KOPT-K1 (cell line): Measurements from ENCODE around the gene OSBP.
A peak's percentile ranks its signal among the peaks of the same experiment; 100 is the strongest.

ENCODE experiments used
- H3K27ac ChIP-seq: fragments of 200-600 bp; sonication (generic); 2 replicates; pipeline ENCODE4 v1.5.1; 2016; ENCODE audit warnings: antibody characterized with exemption, mild to moderate bottlenecking, low read depth, low read length; ENCODE audit not compliant: poor library complexity, severe bottlenecking
- H3K36me3 ChIP-seq: fragments of 200-600 bp; sonication (generic); 2 replicates; pipeline ENCODE4 v1.5.1; 2017; ENCODE audit warnings: antibody characterized with exemption, mild to moderate bottlenecking, low read length, moderate library complexity; ENCODE audit not compliant: insufficient read depth
- H3K9me3 ChIP-seq: fragments of 200-600 bp; sonication (generic); 2 replicates; pipeline ENCODE4 v1.5.1; 2017; ENCODE audit warnings: antibody characterized with exemption, low read length, mild to moderate bottlenecking; ENCODE audit not compliant: insufficient read depth, poor library complexity, severe bottlenecking

Gene OSBP

DNA sequence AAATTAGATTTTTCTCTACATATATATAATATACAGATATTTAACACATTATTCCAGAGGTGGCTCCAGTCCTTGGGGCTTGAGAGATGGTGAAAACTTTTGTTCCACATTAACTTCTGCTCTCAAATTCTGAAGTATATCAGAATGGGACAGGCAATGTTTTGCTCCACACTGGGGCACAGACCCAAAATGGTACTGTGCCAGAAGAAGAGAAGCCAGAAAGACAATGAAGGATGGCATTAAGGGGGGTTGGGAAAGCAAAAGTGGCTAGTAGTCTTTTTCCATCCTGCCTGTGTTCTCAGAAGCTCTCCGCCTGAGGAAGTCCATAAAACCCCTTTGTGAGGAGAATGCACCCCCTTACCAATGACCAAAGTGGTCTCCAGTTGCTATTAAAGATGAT is 40.1 kb downstream of the OSBP start:
- no peaks in the 10 kb centered on the region for H3K9me3 ChIP-seq
- H3K27ac ChIP-seq, result no peak overlapping the region
- H3K36me3 ChIP-seq, result peaks cover 73% of the 10 kb centered on the region

DNA sequence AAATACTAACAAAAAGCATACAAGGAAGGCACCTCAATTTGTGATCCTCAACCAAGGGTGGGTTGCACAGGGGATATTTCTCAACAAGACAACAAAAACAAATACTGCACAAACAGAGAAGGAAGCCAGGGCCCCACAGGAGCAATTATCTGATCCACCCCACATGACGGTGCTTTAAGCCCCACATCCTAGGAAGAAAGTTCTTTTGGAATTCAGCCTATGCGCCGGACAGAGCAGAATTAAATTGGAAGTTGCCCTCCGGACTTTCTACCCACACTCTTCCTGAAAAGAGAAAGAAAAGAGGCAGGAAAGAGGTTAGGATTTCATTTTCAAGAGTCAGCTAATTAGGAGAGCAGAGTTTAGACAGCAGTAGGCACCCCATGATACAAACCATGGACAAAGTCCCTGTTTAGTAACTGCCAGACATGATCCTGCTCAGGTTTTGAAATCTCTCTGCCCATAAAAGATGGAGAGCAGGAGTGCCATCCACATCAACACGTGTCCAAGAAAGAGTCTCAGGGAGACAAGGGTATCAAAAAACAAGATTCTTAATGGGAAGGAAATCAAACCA is 40.6 kb downstream of the OSBP start:
- Histone ChIP-seq H3K9me3 (no peaks in the 10 kb centered on the region), H3K27ac (no peak overlapping the region), H3K36me3 (peaks cover 68% of the 10 kb centered on the region)

DNA sequence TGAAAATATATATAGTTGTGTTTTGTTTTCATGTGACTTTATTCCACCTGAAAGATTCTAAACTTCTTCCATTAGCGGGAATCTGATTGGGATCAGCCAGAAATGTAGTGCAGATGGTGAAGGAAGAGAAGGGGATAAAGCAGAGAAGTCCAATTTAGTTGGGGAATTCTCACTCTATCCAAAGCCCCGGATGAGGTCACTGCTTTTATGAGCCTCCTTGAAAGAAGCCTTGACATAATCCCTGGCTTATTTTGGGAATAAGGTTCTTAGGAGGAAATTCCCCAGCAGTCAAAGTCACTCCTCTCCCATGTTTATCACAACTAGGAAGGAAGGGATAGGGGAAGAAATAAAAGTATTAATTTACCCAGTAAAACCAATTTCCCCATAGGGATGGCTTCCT is 41.1 kb downstream of the OSBP start:
- H3K36me3 ChIP-seq, result peaks cover 62% of the 10 kb centered on the region
- no peaks in the 10 kb centered on the region for H3K9me3 ChIP-seq
- no peak overlapping the region for H3K27ac ChIP-seq

DNA sequence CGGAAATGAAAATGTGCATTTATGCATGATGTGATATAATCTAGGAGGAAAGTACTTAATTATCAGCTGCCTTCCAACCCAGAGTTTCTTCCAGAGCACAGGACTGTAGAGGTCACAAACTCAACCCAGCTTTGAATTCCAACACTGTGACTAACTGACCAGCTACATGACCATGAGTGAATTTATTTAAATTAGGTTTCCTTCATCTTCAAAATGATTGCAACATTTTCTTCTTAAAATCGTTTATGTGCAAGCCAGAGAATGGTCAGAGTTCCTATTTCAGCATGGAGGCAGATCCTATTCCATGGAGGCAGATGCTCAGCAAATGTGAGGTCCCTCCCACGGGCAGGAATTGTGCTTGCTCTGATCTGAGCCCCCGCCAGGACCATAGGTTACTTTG is 42.4 kb downstream of the OSBP start:
- Histone ChIP-seq H3K36me3 (peaks cover 50% of the 10 kb centered on the region), H3K27ac (no peak overlapping the region), H3K9me3 (no peaks in the 10 kb centered on the region)

DNA sequence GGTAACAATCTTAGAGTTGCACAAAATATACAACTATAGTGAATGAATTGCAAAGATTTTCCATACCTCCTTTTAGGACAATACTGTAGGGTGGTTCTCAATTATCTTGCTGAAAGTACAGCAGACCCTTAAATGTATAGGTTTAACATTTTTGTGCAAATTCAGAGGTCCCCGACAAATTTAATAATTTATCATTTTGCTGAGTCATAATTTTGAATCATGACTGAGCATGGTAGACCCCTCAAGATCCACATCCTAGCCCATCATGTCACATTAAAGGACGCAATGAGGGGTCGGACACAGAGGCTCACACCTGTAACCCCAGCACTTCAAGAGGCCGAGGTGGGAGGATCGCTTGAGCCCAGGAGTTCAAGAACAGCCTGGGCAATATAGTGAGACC is 43.5 kb downstream of the OSBP start:
- Histone ChIP-seq H3K27ac (no peak overlapping the region), H3K36me3 (peaks cover 38% of the 10 kb centered on the region), H3K9me3 (no peaks in the 10 kb centered on the region)

DNA sequence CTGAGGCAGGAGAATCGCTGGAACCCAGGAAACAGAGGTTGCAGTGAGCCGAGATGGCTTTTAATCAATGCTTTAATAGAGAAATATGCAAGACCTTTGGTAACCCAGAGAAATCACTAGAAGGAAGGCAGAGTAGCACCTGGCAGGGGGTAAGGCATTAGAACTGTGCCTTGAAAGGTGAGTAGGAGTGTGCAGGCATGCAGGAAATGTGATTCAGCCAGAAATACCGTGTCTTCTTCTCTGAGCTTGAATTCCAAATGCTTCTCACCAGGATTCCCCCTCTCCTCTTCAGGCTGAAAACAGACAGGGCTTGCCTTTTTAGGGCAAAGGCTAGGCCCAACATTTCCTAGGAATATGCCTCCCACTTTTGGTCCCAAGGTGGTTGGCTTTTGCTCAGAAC is 53.3 kb downstream of the OSBP start:
- H3K27ac ChIP-seq, result no peak overlapping the region
- no peaks in the 10 kb centered on the region for H3K9me3 ChIP-seq
- H3K36me3 ChIP-seq, result no peaks in the 10 kb centered on the region

DNA sequence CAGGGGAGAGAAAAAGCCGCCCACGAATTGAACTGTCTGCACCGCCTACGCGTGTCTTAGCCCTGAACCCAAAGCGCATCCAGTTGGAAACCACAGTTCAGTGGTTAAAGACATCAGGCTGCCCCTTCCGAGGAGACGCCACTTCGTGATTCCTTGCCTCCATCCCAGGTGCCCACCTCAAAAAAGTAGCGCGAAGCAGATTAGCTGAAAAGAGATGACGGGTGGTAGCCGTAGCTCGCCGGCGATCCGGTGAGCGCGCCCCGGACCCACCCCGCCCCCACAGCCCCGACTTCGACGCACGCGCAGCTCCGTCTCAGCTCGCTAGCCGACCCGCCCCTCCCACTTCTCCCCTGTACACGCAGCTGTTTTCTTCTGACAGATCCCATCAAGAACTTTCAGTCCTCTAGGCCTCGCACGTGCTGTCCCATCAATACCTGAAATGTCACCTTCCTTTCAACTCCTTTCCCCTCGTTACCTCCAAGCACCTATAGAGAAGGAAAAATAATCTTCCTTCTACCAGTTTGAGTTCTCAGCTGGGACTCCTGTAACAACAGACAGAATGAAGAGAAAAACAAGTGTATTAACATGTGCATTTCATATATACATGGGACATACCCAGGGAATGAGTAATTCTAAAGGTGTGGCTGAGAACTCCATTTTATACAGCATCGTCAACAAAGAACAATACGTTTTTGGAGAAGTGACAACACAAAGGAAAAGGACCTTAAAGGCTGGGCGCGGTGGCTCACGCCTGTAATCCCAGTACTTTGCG is 54.7 kb downstream of the OSBP start:
- H3K9me3 ChIP-seq, result no peaks in the 10 kb centered on the region
- H3K27ac ChIP-seq, result peak overlapping the region; percentile 67
- no peaks in the 10 kb centered on the region for H3K36me3 ChIP-seq

DNA sequence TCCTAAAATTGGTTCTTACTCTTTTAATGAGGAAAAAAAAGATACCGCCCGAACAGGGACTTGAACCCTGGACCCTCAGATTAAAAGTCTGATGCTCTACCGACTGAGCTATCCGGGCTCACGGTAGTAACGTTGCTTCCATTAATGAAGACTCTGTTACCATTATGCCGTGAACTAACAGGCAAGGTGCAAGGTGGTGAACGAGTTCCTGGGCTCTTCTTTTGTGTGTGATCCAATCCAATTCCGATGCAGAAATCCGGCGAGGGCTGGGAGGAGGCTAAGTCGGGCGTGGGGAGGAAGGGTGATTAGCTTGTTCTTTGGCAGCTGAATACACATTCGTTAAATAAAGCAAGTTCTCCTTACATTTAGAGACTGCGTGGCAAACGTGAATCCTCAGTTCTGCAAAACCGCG is 55.3 kb downstream of the OSBP start:
- no peaks in the 10 kb centered on the region for H3K9me3 ChIP-seq
- no peaks in the 10 kb centered on the region for H3K36me3 ChIP-seq
- peak overlapping the region; percentile 67 for H3K27ac ChIP-seq

DNA sequence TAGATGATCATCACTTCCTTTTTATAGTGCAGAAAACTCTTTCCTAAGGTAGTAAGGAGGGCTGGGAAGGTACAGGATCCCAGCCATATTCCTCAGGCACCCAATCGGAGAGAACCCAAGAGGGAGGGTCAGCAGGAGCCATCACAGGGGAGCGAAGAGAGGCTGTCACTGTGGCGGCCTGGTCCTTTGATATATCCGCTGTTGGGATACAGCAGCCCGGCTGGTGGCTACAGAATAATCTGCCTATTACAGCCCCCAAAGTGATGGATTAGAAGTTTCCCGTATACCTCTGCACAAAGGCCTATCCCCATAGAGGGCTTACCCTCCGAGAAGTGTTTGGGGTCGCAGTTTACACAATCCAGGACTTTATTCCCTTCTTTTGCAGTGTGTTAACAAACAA is 55.7 kb downstream of the OSBP start:
- Histone ChIP-seq H3K9me3 (no peaks in the 10 kb centered on the region), H3K36me3 (no peaks in the 10 kb centered on the region), H3K27ac (no peak overlapping the region)

DNA sequence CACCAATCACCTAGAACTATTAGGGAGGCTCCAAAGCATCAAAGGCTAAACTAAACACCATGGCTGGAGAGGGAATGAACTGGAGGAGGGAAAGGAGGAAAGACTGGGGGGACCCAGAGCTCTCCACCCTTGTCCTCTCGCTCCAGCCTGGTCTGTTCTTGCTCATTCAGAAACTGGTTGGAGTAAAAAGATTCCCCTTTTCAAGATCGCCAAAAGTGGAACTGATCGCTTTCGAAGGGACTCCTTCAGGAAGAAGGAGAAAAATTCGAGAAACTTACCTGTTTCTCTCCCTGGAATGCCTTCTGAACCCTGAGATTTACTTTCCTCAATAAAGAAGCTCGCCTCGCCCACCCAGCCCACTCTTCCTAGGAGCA is 57.3 kb downstream of the OSBP start:
- no peaks in the 10 kb centered on the region for H3K9me3 ChIP-seq
- H3K27ac ChIP-seq, result no peak overlapping the region
- no peaks in the 10 kb centered on the region for H3K36me3 ChIP-seq

DNA sequence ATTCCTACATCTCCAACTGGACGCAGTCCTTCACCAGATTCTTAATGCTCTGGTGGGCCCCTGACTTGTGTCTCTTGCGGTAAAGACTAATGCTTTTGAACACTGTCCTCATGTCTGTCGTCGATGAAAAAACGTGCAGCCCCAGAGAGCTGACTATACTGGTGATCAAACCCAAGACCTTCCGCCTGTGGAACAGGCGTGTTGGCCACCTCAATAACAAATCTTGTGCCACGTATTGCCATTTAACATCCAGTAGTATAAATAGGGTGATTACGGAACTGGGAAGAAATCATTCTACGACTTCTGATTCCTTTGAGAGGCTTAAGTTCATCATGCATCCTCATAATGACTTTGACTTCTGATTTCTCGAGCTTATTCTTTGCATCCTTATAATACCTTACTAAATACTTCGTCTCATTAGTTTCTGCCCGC is 58.6 kb downstream of the OSBP start:
- H3K9me3 ChIP-seq, result no peaks in the 10 kb centered on the region
- H3K36me3 ChIP-seq, result no peaks in the 10 kb centered on the region
- no peak overlapping the region for H3K27ac ChIP-seq

DNA sequence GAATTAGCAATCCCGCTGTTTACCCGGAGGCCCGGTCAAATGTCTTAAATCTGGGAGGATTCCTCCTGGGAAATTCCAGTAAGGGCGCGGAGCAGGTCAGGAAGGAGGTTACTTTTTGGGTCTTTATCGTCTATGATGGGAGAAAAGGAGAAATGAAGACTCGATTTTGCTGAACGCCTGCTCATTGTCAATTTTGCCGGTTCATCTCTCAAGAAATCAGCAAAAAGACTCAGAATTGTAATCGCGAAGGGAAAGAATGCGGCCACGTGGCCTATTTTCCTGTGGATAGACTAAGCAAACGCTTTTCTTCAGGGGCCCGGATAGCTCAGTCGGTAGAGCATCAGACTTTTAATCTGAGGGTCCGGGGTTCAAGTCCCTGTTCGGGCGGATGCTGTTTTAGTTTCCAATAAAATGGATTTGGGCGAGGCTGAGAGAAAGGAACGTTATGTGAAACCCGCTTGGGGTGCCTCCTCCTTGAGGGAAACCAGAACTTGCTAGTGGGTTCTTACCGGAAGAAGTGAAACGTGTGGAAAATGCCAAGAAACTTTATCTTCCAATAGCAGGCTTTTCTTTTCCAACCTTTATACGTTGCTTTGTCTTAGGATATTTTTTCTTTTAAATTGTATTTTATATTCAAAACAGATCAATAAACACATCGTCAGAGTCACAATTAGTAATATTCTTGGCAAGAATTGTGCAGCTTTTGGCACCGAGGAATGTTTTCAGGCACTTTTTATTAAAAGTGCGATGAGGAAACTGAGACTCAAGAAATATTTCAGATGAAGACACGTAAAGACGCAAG is 59.3 kb downstream of the OSBP start:
- no peak overlapping the region for H3K27ac ChIP-seq
- H3K9me3 ChIP-seq, result no peaks in the 10 kb centered on the region
- H3K36me3 ChIP-seq, result no peaks in the 10 kb centered on the region

DNA sequence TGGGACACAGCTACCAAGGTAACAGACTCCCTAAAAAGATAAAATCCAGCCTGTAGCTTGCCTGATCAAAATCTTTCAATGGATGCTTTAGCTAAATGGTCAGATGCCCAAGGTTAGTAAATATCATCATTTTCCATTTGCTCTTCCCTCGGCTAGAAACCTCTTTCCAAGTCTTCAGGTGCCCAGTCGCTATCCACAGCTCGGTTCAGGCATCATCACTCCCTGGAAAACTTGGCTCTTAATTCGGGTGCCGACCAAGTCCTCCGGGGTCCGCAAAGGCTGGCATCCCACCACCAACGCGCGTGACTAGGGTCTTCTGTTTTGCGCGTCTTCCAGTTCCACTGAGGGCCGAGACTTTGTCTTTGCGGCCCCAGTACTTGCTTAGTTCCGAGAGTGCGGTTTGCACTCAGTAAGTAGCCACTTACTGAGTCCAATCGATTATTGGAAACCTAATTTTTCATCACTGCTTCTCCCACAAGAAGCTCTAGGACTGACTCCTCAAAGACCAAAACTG is 59.9 kb downstream of the OSBP start:
- no peaks in the 10 kb centered on the region for H3K9me3 ChIP-seq
- H3K36me3 ChIP-seq, result no peaks in the 10 kb centered on the region
- H3K27ac ChIP-seq, result no peak overlapping the region

DNA sequence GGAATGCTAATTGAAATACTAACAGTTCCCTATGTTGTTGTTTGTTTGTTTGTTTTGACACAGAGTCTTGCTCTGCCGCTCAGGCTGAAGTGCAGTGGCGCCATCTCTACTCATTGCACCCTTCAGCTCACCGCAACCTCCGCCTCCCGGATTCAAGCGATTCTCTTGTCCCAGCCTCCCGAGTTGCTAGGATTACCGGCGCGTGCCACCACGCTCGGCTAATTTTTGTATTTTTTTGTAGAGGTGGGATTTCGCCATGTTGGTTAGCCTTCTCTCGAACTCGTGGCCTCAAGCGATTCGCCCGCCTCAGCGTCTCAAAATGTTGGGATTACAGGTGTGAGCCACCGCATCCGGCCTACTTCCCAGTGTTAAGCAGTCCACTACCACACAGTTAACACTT is 62.3 kb downstream of the OSBP start:
- no peaks in the 10 kb centered on the region for H3K36me3 ChIP-seq
- no peaks in the 10 kb centered on the region for H3K9me3 ChIP-seq
- H3K27ac ChIP-seq, result no peak overlapping the region

DNA sequence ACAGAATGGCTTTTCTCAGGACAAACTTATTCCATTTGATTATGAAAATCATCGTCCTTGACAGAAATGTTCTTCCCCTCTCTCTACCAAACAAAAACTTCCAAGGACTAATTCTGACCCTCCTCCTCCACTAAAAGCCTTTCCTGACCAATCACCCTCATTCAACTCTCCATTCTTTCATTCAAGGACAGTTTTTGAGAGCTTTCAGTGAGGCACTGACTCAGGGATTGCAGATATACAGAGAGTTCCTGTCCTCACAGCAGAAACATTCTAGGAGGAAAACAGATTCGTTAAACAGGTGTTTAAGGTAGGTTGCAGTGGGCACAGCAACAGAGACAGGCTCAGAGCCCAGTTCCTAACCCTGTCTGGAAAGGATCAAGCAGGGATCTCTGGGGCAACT is 62.7 kb downstream of the OSBP start:
- no peaks in the 10 kb centered on the region for H3K9me3 ChIP-seq
- no peak overlapping the region for H3K27ac ChIP-seq
- no peaks in the 10 kb centered on the region for H3K36me3 ChIP-seq
